Activated CD4-positive, alpha-beta T cell treated with anti-CD3 and anti-CD28 coated beads for 1 hour (primary cell): ENCODE results near the gene MYO1F.
"Not testable (repeated sequence)": the region's sequence is repeated elsewhere in the genome, so short reads cannot be mapped to it uniquely, and the experiment has no call there.

Experiments used
- DNase-seq: peaks from one replicate; pipeline ENCODE4 v3.0.0-alpha.2; 2020

The MYO1F gene

GRCh38 chr19:8577247-8577646 is at the start of gene MYO1F:
Gene MYO1F, minus strand, starts transcription at chr19:8577442. Its CDS starts 133 bp downstream, at chr19:8577309.
- DNase-seq: no peak

DNA sequence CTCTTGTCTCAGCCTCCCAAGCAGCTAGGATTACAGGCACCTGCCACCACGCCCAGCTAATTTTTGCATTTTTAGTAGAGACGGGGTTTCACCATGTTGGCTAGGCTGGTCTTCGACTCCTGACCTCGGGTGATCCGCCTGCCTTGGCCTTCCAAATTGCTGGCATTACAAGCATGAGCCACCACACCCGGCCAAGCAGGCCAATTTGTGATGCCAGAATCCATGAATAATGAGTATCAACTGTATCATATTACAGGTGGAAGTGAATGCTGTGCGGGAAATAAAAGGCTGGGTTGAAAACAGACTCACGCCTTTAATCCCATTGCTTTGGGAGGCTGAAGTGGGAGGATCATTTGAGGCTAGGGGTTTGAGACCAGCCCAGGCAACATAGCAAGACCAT is 49.6 kb upstream of the MYO1F start:
- no peak for DNase-seq

GRCh38 chr19:8622886-8623285 is 45.6 kb upstream of the MYO1F start:
- DNase-seq: not testable (repeated sequence)

- no peak for DNase-seq
Measured at GRCh38 chr19:8618751-8619150, 41.5 kb upstream of the MYO1F start.

- no peak for DNase-seq
Measured at GRCh38 chr19:8617984-8618383, 40.7 kb upstream of the MYO1F start.

GRCh38 chr19:8617325-8617724 is 40.1 kb upstream of the MYO1F start:
- DNase-seq: not testable (repeated sequence)

DNA sequence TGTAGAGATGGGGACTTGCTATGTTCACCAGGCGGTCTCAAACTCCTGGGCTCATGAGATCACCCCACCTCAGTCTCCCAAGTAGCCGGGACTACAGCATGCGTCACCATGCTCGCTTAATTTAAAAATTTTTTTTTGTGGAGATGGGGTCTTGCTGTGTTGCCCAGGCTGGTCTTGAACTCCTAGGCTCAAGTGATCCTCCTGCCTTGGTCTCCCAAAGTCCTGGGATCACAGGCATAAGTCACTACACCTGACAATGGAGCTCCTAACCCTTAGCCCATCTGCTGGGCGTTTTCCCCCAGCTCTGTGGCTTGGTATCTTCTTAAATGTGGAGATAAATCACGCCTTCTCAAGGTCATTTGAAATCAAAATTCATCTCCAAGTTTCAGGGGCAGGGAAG is 39.6 kb upstream of the MYO1F start:
- DNase-seq: no peak

DNA sequence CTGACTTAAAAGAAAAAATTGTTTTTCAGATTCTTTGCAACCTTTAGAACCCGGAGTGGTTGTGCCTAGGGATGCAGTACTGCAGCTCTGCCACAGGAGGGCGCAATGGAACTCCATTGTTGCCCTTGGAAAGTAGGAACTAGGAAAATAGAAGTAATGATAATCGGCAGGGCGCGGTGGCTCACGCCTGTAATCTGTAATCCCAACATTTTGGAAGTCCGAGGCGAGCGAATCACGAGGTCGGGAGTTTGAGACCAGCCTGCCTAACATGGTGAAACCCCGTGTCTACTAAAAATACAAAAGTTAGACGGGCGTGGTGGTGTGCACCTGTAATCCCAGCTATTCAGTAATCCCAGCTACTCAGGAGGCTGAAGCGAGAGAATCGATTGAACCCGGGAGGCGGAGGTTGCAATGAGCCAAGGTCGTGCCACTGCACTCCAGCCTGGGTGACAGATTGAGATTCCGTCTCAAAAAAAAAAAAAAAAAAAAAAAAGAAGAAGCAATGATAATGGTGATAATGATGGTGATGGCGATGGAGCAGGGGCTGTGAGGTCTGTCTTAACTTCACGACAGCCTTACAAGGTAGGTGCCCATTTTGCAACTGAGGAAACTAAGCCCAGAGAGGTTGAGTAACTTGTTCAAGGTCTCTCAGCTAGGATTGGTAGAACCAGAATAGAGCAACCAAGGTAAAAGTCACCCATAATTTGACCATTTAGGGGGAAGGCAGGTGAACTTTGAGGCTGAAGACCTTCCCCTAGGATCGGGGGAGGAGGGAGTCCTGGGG is 38.8 kb upstream of the MYO1F start:
- peak; percentile 28 for DNase-seq

GRCh38 chr19:8615024-8615423 is 37.8 kb upstream of the MYO1F start:
- DNase-seq: no peak

DNA sequence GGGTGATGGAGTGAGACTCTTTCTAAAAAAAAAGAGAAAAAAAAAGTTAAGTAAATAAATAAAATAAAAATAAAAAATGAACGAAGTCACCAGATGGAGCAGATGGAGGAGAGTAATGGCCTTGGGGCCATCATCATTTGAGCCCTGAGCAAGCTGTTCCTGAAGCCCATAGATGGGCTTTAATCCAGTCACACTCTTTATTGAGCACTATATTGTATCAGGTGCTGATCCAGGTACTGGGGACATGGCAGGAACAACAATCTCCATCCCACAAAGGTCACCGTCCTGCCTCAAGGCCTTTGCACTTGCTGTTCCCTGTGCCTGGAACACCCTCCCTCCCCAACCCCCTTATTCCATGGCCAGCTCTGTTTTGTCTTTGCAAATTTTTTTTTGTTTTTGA is 37.2 kb upstream of the MYO1F start:
- no peak for DNase-seq

DNA sequence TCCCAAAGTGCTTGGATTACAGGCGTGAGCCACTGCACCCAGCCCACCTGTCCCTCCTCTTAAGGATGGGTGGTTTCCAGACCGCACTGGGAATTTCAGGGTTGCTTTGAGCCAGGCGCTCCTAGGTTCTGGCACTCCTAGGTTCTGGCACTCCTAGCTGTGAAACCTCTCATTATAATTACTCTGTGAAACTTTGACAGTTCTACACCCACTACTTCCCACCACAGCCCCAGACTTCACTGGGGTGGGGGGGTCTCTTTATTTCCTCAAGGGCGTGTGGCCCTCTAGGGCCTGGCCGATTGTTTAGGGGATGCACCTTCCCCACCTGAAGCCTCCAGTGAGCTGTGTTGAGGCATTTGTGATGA is 35.5 kb upstream of the MYO1F start:
- no peak for DNase-seq

- no peak for DNase-seq
Measured at GRCh38 chr19:8611877-8612806, 34.9 kb upstream of the MYO1F start.

- DNase-seq: no peak
Measured at GRCh38 chr19:8611391-8611876, 34.2 kb upstream of the MYO1F start.

GRCh38 chr19:8610936-8611300 is 33.7 kb upstream of the MYO1F start:
- no peak for DNase-seq

DNA sequence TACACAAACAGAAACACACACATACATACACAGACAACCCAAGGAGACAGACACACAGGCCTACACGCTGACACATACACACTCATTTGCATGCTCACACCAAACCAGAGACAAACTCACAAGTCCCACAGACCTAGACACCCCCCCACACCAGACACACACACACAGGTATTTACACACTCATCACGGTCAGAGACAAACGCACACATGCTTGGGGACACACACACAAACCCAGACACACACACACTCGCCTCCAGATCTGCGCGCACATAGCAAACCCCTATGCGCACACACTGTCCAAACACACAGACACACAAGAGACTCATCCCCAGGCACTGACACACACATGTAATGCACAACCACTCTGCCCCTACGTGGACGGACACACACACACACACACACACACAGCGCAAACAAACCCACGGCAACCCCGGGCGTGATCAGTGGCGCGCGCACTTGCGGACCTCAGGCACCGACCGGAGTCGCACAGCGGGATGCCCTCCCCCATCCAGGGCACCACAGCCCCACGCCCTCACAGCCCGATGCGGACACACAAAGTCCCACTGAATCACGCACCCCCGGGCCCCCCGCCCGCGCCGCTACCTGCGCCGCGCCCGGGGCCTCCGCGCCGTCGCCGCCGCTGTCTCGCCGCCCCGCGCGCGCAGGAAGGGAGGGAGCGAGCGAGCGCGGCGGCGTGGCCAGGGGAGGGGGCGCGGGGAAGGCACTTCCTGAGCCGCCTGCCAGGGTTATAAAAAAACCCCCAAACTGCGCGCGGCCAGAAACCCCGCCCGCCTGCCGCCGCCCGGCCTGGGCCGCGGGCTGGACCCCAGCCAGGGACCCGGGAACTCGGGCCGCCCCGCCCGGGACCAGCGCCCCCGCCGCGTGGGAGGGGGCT is 33.0 kb upstream of the MYO1F start, which contains the start of gene ADAMTS10:
ADAMTS10 (minus strand) TSS at position 675 of the 895 bp plus-strand sequence. CDS start 5,005 bp downstream, outside the sequence.
- DNase-seq: peak; percentile 19

- no peak for DNase-seq
Measured at GRCh38 chr19:8609279-8610040, 32.2 kb upstream of the MYO1F start.

GRCh38 chr19:8608941-8609278 is 31.7 kb upstream of the MYO1F start:
- DNase-seq: no peak

DNA sequence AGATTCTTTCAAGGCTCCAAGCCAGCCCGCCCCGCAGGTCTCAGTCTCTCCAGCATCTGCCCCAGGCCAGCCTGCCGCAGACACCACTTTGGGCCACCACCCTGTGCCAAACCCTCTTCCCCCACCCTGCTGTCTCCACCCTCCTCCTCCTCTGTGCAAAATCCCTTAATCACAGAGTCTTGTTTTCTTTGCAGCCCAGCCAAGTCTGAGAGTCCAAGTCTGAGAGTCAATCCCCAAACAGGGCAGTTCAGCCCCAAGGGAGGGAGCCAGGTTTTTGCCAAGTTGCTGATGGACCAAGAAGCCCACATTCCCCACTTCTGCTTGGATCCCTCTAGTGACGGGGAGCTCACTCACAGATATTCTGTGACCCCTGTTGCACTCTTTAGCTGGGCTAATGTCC is 30.1 kb upstream of the MYO1F start:
- no peak for DNase-seq

GRCh38 chr19:8605514-8605913 is 28.3 kb upstream of the MYO1F start:
- no peak for DNase-seq

- no peak for DNase-seq
Measured at GRCh38 chr19:8601796-8602195, 24.6 kb upstream of the MYO1F start.

DNA sequence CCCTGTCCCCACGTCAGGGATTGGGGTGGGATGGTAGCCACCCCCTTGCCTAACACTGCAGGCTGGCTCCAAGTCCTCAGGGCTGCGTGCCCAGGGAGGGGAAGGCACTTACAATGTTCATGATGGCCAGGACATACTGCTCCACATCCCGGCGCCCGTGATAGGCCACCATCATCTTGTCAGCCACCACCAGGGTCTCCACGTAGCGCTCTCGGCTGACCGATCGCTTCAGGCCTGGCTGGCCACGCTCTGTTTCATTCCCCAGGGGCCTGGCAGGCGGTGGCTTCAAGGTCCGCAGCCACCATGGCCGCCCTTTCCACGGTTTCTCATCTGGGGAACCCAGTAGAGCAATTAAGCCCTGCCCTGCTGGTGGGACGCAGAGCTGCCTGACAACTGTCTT is 23.6 kb upstream of the MYO1F start:
- DNase-seq: no peak

DNA sequence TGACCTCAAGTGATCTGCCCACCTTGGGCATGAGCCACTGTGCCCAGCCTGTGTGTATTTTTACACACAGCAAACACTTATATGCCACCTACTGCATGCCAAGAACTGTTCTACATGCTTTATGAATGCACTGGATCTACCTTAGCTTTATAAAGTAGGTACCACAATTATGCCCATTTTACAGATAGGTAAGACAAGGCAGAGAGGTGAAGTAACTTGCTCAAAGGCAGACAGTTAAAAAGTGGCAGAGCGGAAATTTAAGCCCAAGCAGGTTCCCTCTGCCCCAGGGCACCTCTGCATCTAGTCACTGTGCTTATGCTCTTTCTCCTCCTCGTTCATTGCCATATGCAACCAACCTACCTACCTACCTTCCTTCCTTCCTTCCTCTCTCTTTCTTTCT is 22.8 kb upstream of the MYO1F start:
- DNase-seq: no peak
